A549 (cell line): ENCODE measurements around the gene PRKAR1B. TPM values are rescaled to one million over a fixed set of nuclear protein-coding genes. Genes with fewer than 3 reads are reported as not detected.

ENCODE experiments used
- ATAC-seq, 2 experiments: fragments of 200-7000 bp in 1 of 2; fragments of >200 bp in 1 of 2; cut with Nextera tagmentation in 1 of 2; cut with Tn5 transposase in 1 of 2; 3 replicates each; pipeline versions ENCODE4 v1.8.0 to v1.9.1; 2018 to 2020; ENCODE audit warnings: mild to moderate bottlenecking in 1 of 2, moderate library complexity in 1 of 2
- CTCF ChIA-PET: fragments of 300-600 bp; sonication (Branson Sonifier 250); formaldehyde crosslinking; extraction: SDS; loops from one replicate; lab custom pipeline; 2021; ENCODE audit warnings: antibody characterized with exemption, inconsistent platforms; lab: Yijun Ruan, JAX
- POLR2A ChIA-PET: fragments of 350-600 bp; formaldehyde crosslinking; extraction: SDS; loops from one replicate; lab custom pipeline; 2021; ENCODE audit warnings: antibody characterized with exemption, inconsistent platforms; lab: Yijun Ruan, JAX
- DNase-seq, 2 experiments: peaks; one replicate each; pipeline versions ENCODE4 v3.0.0 to v3.0.0-alpha.2; 2011 to 2016; ENCODE audit warnings: low read depth in 1 of 2, low spot score in 1 of 2
- FAIRE-seq: peaks from 2 replicates; lab custom pipeline; 2011; peaks lifted over from hg19 to GRCh38; lab: Jason Lieb, UNC
- H3K27ac ChIP-seq, 2 experiments: fragments of >200 bp; sonication (Bioruptor Twin); formaldehyde crosslinking; 3 replicates each; pipeline ENCODE4 v1.5.1; 2016 to 2017
- H3K4me1 ChIP-seq: fragments of >200 bp; sonication (Bioruptor Twin); formaldehyde crosslinking; 3 replicates; pipeline ENCODE4 v1.6.1; 2016
- H3K4me2 ChIP-seq: fragments of >200 bp; sonication (Bioruptor Twin); formaldehyde crosslinking; 3 replicates; pipeline ENCODE4 v1.6.1; 2016
- H3K4me3 ChIP-seq: fragments of >200 bp; sonication (Bioruptor Twin); formaldehyde crosslinking; 3 replicates; pipeline ENCODE4 v1.5.1; 2016
- H3K9me3 ChIP-seq: fragments of >200 bp; sonication (Bioruptor Twin); formaldehyde crosslinking; 3 replicates; pipeline ENCODE4 v1.6.1; 2016
- BHLHE40 ChIP-seq: IDR thresholded peaks from 2 replicates; pipeline ENCODE4 v1.6.1; 2012; ENCODE audit warnings: low read depth, low read length, inconsistent platforms
- CEBPB ChIP-seq, 2 experiments: fragments of >200 bp in 1 of 2; sonication (Bioruptor Twin) in 1 of 2; formaldehyde crosslinking in 1 of 2; IDR thresholded peaks; 2 replicates each; pipeline ENCODE4 v1.6.1; 2012 to 2016
- EHF ChIP-seq: fragments of 250-450 bp; sonication (Bioruptor Pico); IDR thresholded peaks from 2 replicates; pipeline ENCODE4 v1.5.0; 2020; ENCODE audit warnings: mild to moderate bottlenecking
- FOSL2 ChIP-seq, 2 experiments: fragments of 450-650 bp in 1 of 2; fragments of >200 bp in 1 of 2; sonication (Bioruptor Twin) in 1 of 2; formaldehyde crosslinking; IDR thresholded peaks; 2 replicates each; pipeline versions ENCODE4 v1.5.0 to v1.6.1; 2016 to 2020; ENCODE audit warnings: mild to moderate bottlenecking in 1 of 2, moderate library complexity in 1 of 2
- GATA3 ChIP-seq: IDR thresholded peaks from 2 replicates; pipeline ENCODE4 v1.6.1; 2012; ENCODE audit warnings: borderline replicate concordance
- HOXA7 ChIP-seq: fragments of 250-450 bp; sonication (Bioruptor Pico); IDR thresholded peaks from 2 replicates; pipeline ENCODE4 v1.5.0; 2020; ENCODE audit warnings: mild to moderate bottlenecking, moderate library complexity
- HOXB13 ChIP-seq: fragments of 250-450 bp; sonication (Bioruptor Pico); IDR thresholded peaks from 2 replicates; pipeline ENCODE4 v1.5.0; 2020; ENCODE audit warnings: low read depth, mild to moderate bottlenecking, moderate library complexity
- HOXB5 ChIP-seq: fragments of 250-450 bp; sonication (Bioruptor Pico); IDR thresholded peaks from 2 replicates; pipeline ENCODE4 v1.5.0; 2020; ENCODE audit warnings: mild to moderate bottlenecking, moderate library complexity
- JUN ChIP-seq, 2 experiments: fragments of >200 bp; sonication (Bioruptor Twin); formaldehyde crosslinking; IDR thresholded peaks; 2 replicates in 1 of 2; 3 replicates in 1 of 2; pipeline ENCODE4 v1.6.1; 2016 to 2017
- KDM1A ChIP-seq: fragments of 200-600 bp; sonication (generic); IDR thresholded peaks from 2 replicates; pipeline ENCODE4 v1.6.1; 2016; ENCODE audit warnings: low read depth, mild to moderate bottlenecking
- KDM5A ChIP-seq: fragments of 200-600 bp; sonication (generic); IDR thresholded peaks from 2 replicates; pipeline ENCODE4 v1.6.1; 2016; ENCODE audit warnings: antibody characterized with exemption, mild to moderate bottlenecking
- MAFK ChIP-seq: fragments of 450-650 bp; IDR thresholded peaks from 2 replicates; pipeline ENCODE4 v1.6.1; 2014; ENCODE audit not compliant: partially characterized antibody
- MYC ChIP-seq: IDR thresholded peaks from 2 replicates; pipeline ENCODE4 v1.6.1; 2012; ENCODE audit warnings: mild to moderate bottlenecking, inconsistent platforms, low read length, improper control_type of control experiment, borderline replicate concordance
- NFE2L2 ChIP-seq: fragments of 150-350 bp; conservative IDR thresholded peaks from 2 replicates; pipeline ENCODE4 v1.6.1; 2014; ENCODE audit warnings: low read length
- NPAS2 ChIP-seq: fragments of 250-450 bp; sonication (Bioruptor Pico); IDR thresholded peaks from 2 replicates; pipeline ENCODE4 v1.8.0; 2022; ENCODE audit warnings: mild to moderate bottlenecking, moderate library complexity, borderline replicate concordance
- RARB ChIP-seq: fragments of 250-450 bp; sonication (Bioruptor Pico); IDR thresholded peaks from 2 replicates; pipeline ENCODE4 v1.8.0; 2021; ENCODE audit warnings: mild to moderate bottlenecking, moderate library complexity
- RCOR1 ChIP-seq: fragments of 150-350 bp; IDR thresholded peaks from 2 replicates; pipeline ENCODE4 v1.6.1; 2014; ENCODE audit warnings: antibody characterized with exemption, low read length, low read depth
- RNF2 ChIP-seq: fragments of 200-600 bp; sonication (generic); IDR thresholded peaks from 2 replicates; pipeline ENCODE4 v1.6.1; 2016; ENCODE audit warnings: low read depth, mild to moderate bottlenecking, antibody characterized with exemption, moderate library complexity, borderline replicate concordance
- SREBF2 ChIP-seq: fragments of 450-650 bp; IDR thresholded peaks from 2 replicates; pipeline ENCODE4 v1.6.1; 2014; ENCODE audit warnings: mild to moderate bottlenecking, moderate library complexity
- ZNF302 ChIP-seq: fragments of 250-450 bp; sonication (Bioruptor Pico); IDR thresholded peaks from 2 replicates; pipeline ENCODE4 v1.9.0; 2021; ENCODE audit warnings: inconsistent platforms, mild to moderate bottlenecking, moderate library complexity
- WGBS: methylation state at CpG from one replicate; pipeline ENCODE4 v1.1.6; 2017; ENCODE audit errors: missing lambda C conversion rate; 5-methylcytosine and 5-hydroxymethylcytosine counted together
- polyA plus RNA-seq, 4 experiments: library from polyadenylated mRNA; depleted of rRNA in 3 of 4; stranded (reverse); fragments of >200 nt; fragmentation: RNase III in 1 of 4; extraction: RNeasy Plus Mini Kit Qiagen cat#74134 plus additional on column Dnase treatment in 1 of 4; gene quantifications; 2 replicates in 3 of 4; 3 replicates in 1 of 4; pipeline ENCODE4 v1.2.3, GENCODE V29; 2011 to 2017
- TF ChIP-seq, protein P1 (sequence below): fragments of 250-450 bp; sonication (Bioruptor Pico); IDR thresholded peaks from 2 replicates; pipeline ENCODE4 v1.5.0; 2021; ENCODE audit warnings: mild to moderate bottlenecking, moderate library complexity, borderline replicate concordance
- TF ChIP-seq, protein P2 (sequence below): fragments of 450-650 bp; IDR thresholded peaks from 2 replicates; pipeline ENCODE4 v1.6.1; 2014; ENCODE audit warnings: antibody characterized with exemption
- TF ChIP-seq, protein P3 (sequence below): IDR thresholded peaks from 2 replicates; pipeline ENCODE4 v1.6.1; 2012
- TF ChIP-seq, protein P4 (sequence below): fragments of 250-450 bp; sonication (Bioruptor Pico); IDR thresholded peaks from 2 replicates; pipeline ENCODE4 v1.5.0; 2020; ENCODE audit warnings: low read depth, mild to moderate bottlenecking, moderate library complexity
- TF ChIP-seq, protein P5 (sequence below): fragments of >200 bp; sonication (Bioruptor Twin); formaldehyde crosslinking; IDR thresholded peaks from 2 replicates; pipeline ENCODE4 v1.6.1; 2016

PRKAR1B gene
- polyA plus RNA-seq, 2 of the 4 experiments (the other 2 are of a cell fraction), result 10.1 to 33.7 TPM

DNA sequence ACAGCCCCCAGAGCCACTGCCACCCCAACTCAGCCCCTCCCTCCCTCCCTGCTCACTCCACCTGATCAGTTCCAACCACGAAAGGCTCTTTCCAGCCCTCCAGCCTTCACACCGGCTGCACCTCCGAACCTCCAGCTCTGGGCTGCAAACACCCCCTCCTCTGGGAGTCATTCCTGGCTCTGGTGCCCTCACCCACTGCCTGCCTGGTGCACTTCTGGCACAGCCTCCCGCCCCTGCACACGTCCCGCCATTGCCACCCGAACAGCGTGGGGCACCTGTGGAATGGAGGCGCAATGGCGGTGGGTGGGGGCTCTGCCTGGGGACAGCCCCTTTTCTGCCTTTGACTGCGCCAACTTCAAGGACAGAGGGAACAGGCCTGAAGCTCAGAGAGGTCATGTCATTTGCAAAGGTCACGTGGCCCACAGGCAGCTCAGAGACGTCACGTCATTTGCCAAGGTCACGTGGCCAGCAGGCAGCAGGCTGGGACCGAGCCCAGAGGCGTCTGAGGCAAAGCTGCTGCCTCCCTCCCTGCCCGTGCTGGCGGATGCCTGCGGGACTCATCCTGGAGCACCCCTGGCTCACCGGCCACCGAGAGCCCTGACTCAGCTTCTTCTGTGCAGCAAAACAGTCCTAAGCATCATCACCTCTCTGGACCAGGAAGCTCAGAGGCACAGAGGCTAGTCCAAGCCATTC is 76.6 kb downstream of the PRKAR1B start (continued):
- TF ChIP-seq ZNF302 (CRISPR knock-in tag) (no peak), HOXB13 (CRISPR knock-in tag) (no peak), NPAS2 (CRISPR knock-in tag) (no peak), KDM5A (no peak)
- TF ChIP-seq, protein P1, sequence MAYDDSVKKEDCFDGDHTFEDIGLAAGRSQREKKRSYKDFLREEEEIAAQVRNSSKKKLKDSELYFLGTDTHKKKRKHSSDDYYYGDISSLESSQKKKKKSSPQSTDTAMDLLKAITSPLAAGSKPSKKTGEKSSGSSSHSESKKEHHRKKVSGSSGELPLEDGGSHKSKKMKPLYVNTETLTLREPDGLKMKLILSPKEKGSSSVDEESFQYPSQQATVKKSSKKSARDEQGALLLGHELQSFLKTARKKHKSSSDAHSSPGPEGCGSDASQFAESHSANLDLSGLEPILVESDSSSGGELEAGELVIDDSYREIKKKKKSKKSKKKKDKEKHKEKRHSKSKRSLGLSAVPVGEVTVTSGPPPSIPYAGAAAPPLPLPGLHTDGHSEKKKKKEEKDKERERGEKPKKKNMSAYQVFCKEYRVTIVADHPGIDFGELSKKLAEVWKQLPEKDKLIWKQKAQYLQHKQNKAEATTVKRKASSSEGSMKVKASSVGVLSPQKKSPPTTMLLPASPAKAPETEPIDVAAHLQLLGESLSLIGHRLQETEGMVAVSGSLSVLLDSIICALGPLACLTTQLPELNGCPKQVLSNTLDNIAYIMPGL (CRISPR knock-in tag), result no peak

DNA sequence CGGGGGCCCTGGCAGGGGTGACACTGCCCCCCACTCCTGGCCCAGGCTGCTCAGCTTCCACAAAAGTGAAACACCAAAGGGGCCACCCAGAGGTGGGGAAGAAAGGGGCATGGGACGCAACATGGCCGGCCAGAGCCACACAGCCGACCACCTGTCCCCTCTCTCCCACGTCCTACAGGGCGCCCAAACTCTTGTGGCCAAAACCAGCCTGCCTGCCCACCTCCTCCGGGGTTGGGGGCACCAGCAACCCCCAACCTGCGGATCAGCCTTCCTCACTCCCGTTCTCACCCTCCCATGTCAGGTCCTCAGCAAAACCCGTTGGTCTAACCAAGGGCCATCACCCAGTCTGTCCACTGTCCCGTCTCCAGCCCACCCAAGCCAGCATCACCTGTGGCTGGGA is 80.1 kb downstream of the PRKAR1B start:
- Histone ChIP-seq H3K4me1 (no peaks in the 10 kb centered on the region), H3K4me3 (no peak overlapping the region), H3K27ac (no peak overlapping the region), H3K4me2 (no peak overlapping the region), H3K9me3 (peaks cover 7% of the 10 kb centered on the region; the same call in 2 of the 3 replicates)
- FAIRE-seq (no peak), DNase-seq (no peak), ATAC-seq (no peak)
- 85% methylated on average over 11 of the region's 11 CpGs for WGBS
- ChIA-PET CTCF (interaction anchor here (2.9 kb wide), 1 partner anchor 325 kb away, joined by 10 read pairs; no protein-coding TSS in a partner anchor), POLR2A (no interaction called here)
- TF ChIP-seq KDM1A, result no peak
- no peak for TF ChIP-seq MAFK
- no peak for TF ChIP-seq BHLHE40
- TF ChIP-seq, protein P2, sequence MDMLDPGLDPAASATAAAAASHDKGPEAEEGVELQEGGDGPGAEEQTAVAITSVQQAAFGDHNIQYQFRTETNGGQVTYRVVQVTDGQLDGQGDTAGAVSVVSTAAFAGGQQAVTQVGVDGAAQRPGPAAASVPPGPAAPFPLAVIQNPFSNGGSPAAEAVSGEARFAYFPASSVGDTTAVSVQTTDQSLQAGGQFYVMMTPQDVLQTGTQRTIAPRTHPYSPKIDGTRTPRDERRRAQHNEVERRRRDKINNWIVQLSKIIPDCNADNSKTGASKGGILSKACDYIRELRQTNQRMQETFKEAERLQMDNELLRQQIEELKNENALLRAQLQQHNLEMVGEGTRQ, result no peak
- TF ChIP-seq, protein P3, sequence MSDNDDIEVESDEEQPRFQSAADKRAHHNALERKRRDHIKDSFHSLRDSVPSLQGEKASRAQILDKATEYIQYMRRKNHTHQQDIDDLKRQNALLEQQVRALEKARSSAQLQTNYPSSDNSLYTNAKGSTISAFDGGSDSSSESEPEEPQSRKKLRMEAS, result no peak
- no peak for TF ChIP-seq RNF2
- no peak for TF ChIP-seq RARB (CRISPR knock-in tag)
- no peak for TF ChIP-seq EHF (CRISPR knock-in tag)
- TF ChIP-seq MYC, result no peak
- TF ChIP-seq HOXB13 (CRISPR knock-in tag), result no peak
- no peak for TF ChIP-seq RCOR1
- no peak for TF ChIP-seq GATA3
- TF ChIP-seq, protein P4, sequence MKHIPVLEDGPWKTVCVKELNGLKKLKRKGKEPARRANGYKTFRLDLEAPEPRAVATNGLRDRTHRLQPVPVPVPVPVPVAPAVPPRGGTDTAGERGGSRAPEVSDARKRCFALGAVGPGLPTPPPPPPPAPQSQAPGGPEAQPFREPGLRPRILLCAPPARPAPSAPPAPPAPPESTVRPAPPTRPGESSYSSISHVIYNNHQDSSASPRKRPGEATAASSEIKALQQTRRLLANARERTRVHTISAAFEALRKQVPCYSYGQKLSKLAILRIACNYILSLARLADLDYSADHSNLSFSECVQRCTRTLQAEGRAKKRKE (CRISPR knock-in tag), result no peak
- no peak for TF ChIP-seq FOSL2 (IDR thresholded peaks at IDR 0.05)
- no peak for TF ChIP-seq FOSL2 (CRISPR knock-in tag; IDR thresholded peaks at IDR 0.05)
- no peak for TF ChIP-seq KDM5A

DNA sequence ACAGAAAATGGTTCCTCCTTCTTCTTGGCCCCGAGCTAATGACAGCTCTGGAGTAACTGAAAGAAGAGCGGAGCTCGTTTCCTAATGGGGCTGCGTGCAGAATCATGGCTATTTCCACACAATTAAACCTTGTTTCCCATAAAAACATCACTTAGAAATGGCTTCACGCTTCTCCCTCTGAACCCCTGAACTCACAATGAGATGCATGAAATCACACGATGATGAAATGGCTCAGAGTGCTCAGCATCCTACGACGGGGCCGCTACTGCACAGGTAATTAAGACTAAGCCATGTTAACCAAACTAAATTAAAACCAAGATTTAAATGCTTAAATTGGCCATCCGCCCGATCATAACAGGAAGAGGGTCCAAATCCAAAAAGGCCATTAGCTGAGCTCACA is 80.6 kb downstream of the PRKAR1B start:
- FAIRE-seq (no peak), DNase-seq (no peak), ATAC-seq (no peak)
- H3K27ac ChIP-seq, result no peak overlapping the region
- ChIA-PET POLR2A (no interaction called here), CTCF (interaction anchor here (0.9 to 2.9 kb wide), 2 partner anchors 11 to 325 kb away, joined by 3 to 10 read pairs; no protein-coding TSS in a partner anchor)
- H3K9me3 ChIP-seq, result peaks cover 7% of the 10 kb centered on the region; the same call in 2 of the 3 replicates
- no peaks in the 10 kb centered on the region for H3K4me1 ChIP-seq
- 83% methylated on average over 11 of the region's 11 CpGs for WGBS
- H3K4me2 ChIP-seq, result no peak overlapping the region
- H3K4me3 ChIP-seq, result no peak overlapping the region
- TF ChIP-seq HOXA7 (CRISPR knock-in tag) (no peak), MAFK (no peak), CEBPB (IDR thresholded peaks at IDR 0.05) (no peak), HOXB5 (CRISPR knock-in tag) (no peak), SREBF2 (no peak), JUN (IDR thresholded peaks at IDR 0.05) (no peak), NFE2L2 (no peak)
- TF ChIP-seq, protein P5, sequence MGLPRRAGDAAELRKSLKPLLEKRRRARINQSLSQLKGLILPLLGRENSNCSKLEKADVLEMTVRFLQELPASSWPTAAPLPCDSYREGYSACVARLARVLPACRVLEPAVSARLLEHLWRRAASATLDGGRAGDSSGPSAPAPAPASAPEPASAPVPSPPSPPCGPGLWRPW, result no peak
